ENCODE data around the gene CDHR4. TPM values are rescaled to one million over a fixed set of nuclear protein-coding genes. Genes with fewer than 3 reads are reported as not detected.

CDHR4 gene
- total RNA-seq, 1 experiment from 2014 or later, result not detected

GRCh38 chr3:49759226-49759625 is 40.4 kb downstream of the CDHR4 start:
- no CpG with 5 or more reads among the region's 1 CpG for WGBS (ENCODE audit: extremely low coverage, insufficient read length, low lambda C conversion rate)

More at GRCh38 chr3:49759226-49759625, 40.4 kb downstream of the CDHR4 start:
- no peaks in the 10 kb centered on the region for H4K20me1 ChIP-seq (ENCODE audit: control insufficient read depth, insufficient read depth, insufficient read length)
- H2BK12ac ChIP-seq (ENCODE audit: insufficient read length, low read depth, low read length), result no peak overlapping the region
- H3K27ac ChIP-seq (ENCODE audit: insufficient read length, low read depth, low read length), result no peak overlapping the region
- no peak overlapping the region for H3K9ac ChIP-seq (ENCODE audit: extremely low read depth, insufficient read length, low read length)
- no peak overlapping the region for H2BK120ac ChIP-seq (ENCODE audit: low read depth, low read length, poor library complexity, severe bottlenecking)
- H2AFZ ChIP-seq (ENCODE audit: low read length), result no peak overlapping the region
- H3K23ac ChIP-seq (ENCODE audit: insufficient read length, low read depth, low read length), result no peak overlapping the region
- H4K91ac ChIP-seq (ENCODE audit: insufficient read length, low read depth, low read length), result no peak overlapping the region
- Mint-ChIP-seq H3K4me3 (no peak overlapping the region), H3K27ac (peak overlapping the region in 1 of 3 experiments; percentile 7; a peak in 1 of 7 replicates), H3K4me1 (peaks cover 3 to 11% of the 10 kb centered on the region in 2 experiments), H3K27me3 (ENCODE audit: low read depth) (no peaks in the 10 kb centered on the region), H3K9me3 (no peaks in the 10 kb centered on the region), H3K36me3 (ENCODE audit: insufficient read depth in 1 of 3, low read depth in 3 of 3) (no peaks in the 10 kb centered on the region)
- H3T11ph ChIP-seq (ENCODE audit: low read length), result no peak overlapping the region
- TF ChIP-seq CTCF (conservative IDR thresholded peaks at IDR 0.05), result no peak
- no peak overlapping the region for H4K8ac ChIP-seq (replicated peaks; ENCODE audit: insufficient read length, low read depth, low read length)
- no peaks in the 10 kb centered on the region for H3K4me1 ChIP-seq (ENCODE audit: insufficient read depth, low read length)
- H2BK20ac ChIP-seq (ENCODE audit: low read depth, low read length, poor library complexity, severe bottlenecking), result no peak overlapping the region
- H3K14ac ChIP-seq (ENCODE audit: insufficient read depth, low read length), result no peak overlapping the region
- H4K5ac ChIP-seq (ENCODE audit: insufficient read length, low read depth, low read length), result no peak overlapping the region
- DNase-seq, result no peak
- no peak overlapping the region for H3K4me2 ChIP-seq (ENCODE audit: insufficient read depth, insufficient read length, low read length)
- H3K79me2 ChIP-seq (ENCODE audit: insufficient read depth, low read length), result peaks cover 3% of the 10 kb centered on the region; the same call in 1 of the 2 replicates
- no peak overlapping the region for H3K4ac ChIP-seq (ENCODE audit: low read depth, low read length)
- H3K79me1 ChIP-seq (ENCODE audit: insufficient read depth, low read depth, low read length, poor library complexity, severe bottlenecking), result peaks cover 5% of the 10 kb centered on the region
- no peaks in the 10 kb centered on the region for H3K27me3 ChIP-seq (ENCODE audit: insufficient read depth, low read length)
- no peak overlapping the region for H3K18ac ChIP-seq (ENCODE audit: insufficient read length, low read depth, low read length)
- H2BK5ac ChIP-seq (ENCODE audit: insufficient read length, low read length), result no peak overlapping the region
- no peak overlapping the region for H2BK15ac ChIP-seq (ENCODE audit: low read depth, low read length)
- no peak overlapping the region for H3K56ac ChIP-seq (ENCODE audit: insufficient read length, low read depth, low read length)
- H3K9me3 ChIP-seq (ENCODE audit: control insufficient read depth, low read depth, low read length), result no peaks in the 10 kb centered on the region
- H3K23me2 ChIP-seq (ENCODE audit: insufficient read length, low read depth, low read length, poor library complexity, severe bottlenecking), result no peaks in the 10 kb centered on the region
- no peak overlapping the region for H2AK5ac ChIP-seq (ENCODE audit: insufficient read length, low read length)

All from H9 (cell line).